Fibroblast of lung (primary cell): Measurements from ENCODE around the gene CRB1.

Experiments used
- CTCF ChIP-seq, 2 donors: IDR thresholded peaks in 1 of 2; conservative IDR thresholded peaks in 1 of 2; 1 replicate in 1 of 2; 2 replicates in 1 of 2; pipeline ENCODE4 v1.5.1; 2011 to 2012; ENCODE audit warnings: low read length in 2 of 2, control low read depth in 1 of 2, inconsistent platforms in 1 of 2, low read depth in 1 of 2, mild to moderate bottlenecking in 1 of 2
- EZH2 ChIP-seq: IDR thresholded peaks from 2 replicates; pipeline ENCODE4 v1.5.1; 2012; ENCODE audit warnings: low read length, control low read depth, mild to moderate bottlenecking; ENCODE audit errors: missing control alignments

DNA sequence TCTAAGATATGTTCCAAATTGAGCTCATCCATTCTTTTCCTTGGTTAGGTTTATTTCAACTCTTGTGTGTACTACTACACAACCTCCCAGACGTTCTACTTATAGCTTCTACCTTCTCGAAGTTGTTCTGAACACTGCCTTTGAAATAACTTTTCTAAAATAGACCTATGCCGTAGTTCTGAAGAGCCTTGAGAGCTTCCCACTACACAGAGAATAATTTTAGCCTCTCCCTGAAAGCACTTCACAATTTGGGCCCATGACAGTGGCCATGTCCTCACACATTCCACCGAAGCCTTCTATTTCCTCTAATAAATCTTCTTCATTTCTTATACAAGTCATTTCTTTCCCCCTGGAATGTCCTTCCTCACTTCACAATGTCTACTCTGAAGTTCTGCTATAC is 62.2 kb downstream of the CRB1 start:
- no peak for TF ChIP-seq CTCF (conservative IDR thresholded peaks at IDR 0.05 in 1 of 2, IDR thresholded peaks at IDR 0.05 in 1 of 2; ENCODE audit: low read depth in 1 of 2, low read length in 2 of 2)
- no peak for TF ChIP-seq EZH2
